ENCODE measurements around the gene ASIC2. TPM values are rescaled to one million over a fixed set of nuclear protein-coding genes. Genes with fewer than 3 reads are reported as not detected.

ASIC2 gene
- total RNA-seq (2.9 TPM), polyA plus RNA-seq (ENCODE audit: insufficient read depth, low read depth, low replicate concordance) (0.60 TPM)
- long read RNA-seq, donor 1, result 0 reads
- long read RNA-seq, donor 2, result 0 reads
- long read RNA-seq, donor 3, result 0 reads
- long read RNA-seq, donor 4, partial matches to known transcripts, result 0 of 1 reads
- long read RNA-seq, donor 4, other reads (novel, unspliced or antisense), result 0 of 1 reads
- long read RNA-seq, donor 5, result 0 reads
- long read RNA-seq, donor 6, result 0 reads
- long read RNA-seq, donor 7, partial matches to known transcripts, result 0 of 7 reads
- long read RNA-seq, donor 7, other reads (novel, unspliced or antisense), result 6 of 7 reads
- long read RNA-seq, donor 8, partial matches to known transcripts, result 0 of 1 reads
- long read RNA-seq, donor 8, other reads (novel, unspliced or antisense), result 0 of 1 reads
- long read RNA-seq, donor 9, partial matches to known transcripts, result 0 of 1 reads
- long read RNA-seq, donor 9, other reads (novel, unspliced or antisense), result 0 of 1 reads
- long read RNA-seq, donor 10, result 0 reads

DNA sequence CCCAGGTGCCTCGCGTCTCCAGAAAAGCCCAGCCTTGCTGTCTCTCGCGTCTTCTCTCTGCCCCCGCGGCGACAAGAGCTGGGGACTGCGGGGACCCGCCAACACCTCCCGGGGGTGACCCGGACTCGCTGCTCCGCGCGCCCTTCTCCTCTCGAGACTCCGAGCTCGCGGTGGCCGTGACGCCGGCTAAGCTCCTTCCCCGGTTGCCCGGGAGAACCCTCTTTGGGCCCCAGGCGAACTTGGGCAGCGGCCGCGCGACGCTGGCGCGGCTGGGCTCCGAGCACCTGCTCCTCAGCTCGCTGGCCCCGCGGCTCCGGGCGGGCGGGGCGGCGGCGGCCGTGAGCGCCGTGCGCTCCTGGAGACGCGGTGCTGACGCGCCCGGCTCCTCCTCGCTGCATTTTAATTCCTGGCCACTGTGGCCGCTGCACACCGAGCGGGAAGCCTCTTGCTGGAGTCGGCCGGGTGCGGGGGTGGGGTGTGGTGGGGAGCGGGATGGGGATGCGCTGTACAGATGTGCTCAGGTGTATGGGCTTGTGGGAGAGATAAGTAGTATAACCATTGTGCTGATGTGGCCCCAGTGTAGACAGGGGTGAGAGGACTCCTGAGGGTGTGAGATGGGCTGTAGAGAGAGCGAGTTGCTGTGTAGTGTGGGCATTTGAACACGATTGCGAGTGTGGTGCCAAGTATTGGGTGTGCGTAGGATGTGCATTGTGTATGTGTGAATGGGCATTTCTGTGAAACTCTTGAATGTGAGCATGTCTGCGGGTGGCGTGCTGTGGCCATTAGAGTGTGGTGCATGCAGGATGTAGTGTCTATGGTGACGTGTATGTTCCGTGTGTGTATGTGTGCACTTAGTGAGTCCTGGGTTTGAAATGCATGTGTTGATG lies at the start of gene ASIC2:
ASIC2 (minus strand) TSS at position 315 of the 887 bp plus-strand sequence.
- intact Hi-C loops (cut with DNase I), result no loop called here
- H3K27ac ChIP-seq (ENCODE audit: low read depth in 2 of 2, low read length in 2 of 2), result no peak within 1 kb of the TSS
- H3K4me3 ChIP-seq (ENCODE audit: low read length in 3 of 3), result peak within 1 kb of the TSS in 2 of 3 donors; percentile 47 to 49
- TF ChIP-seq, protein P1, sequence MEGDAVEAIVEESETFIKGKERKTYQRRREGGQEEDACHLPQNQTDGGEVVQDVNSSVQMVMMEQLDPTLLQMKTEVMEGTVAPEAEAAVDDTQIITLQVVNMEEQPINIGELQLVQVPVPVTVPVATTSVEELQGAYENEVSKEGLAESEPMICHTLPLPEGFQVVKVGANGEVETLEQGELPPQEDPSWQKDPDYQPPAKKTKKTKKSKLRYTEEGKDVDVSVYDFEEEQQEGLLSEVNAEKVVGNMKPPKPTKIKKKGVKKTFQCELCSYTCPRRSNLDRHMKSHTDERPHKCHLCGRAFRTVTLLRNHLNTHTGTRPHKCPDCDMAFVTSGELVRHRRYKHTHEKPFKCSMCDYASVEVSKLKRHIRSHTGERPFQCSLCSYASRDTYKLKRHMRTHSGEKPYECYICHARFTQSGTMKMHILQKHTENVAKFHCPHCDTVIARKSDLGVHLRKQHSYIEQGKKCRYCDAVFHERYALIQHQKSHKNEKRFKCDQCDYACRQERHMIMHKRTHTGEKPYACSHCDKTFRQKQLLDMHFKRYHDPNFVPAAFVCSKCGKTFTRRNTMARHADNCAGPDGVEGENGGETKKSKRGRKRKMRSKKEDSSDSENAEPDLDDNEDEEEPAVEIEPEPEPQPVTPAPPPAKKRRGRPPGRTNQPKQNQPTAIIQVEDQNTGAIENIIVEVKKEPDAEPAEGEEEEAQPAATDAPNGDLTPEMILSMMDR (IDR thresholded peaks at IDR 0.05; ENCODE audit: borderline replicate concordance, extremely low read depth, insufficient read depth), result peak; percentile 28
- H3K27me3 ChIP-seq (ENCODE audit: control insufficient read depth, insufficient read depth, low read length), result peaks cover 18% of the 10 kb centered on the region
- H3K9me3 ChIP-seq (ENCODE audit: control insufficient read depth in 2 of 3, insufficient read depth in 1 of 3, low read length in 3 of 3), result no peaks in the 10 kb centered on the region
- peaks cover 0 to 2% (median 0%) of the 10 kb centered on the region in 3 donors for H3K4me1 ChIP-seq (ENCODE audit: control insufficient read depth in 2 of 3, insufficient read depth in 2 of 3, low read depth in 1 of 3, low read length in 3 of 3)
- DNase-seq, result peak; percentile 54 to 83 (median 73)
- no peaks in the 10 kb centered on the region for H3K36me3 ChIP-seq (ENCODE audit: control insufficient read depth in 2 of 3, insufficient read depth in 3 of 3, low read length in 3 of 3)
- H3K9ac ChIP-seq (ENCODE audit: low read length in 3 of 3), result peak within 1 kb of the TSS in 1 of 3 donors; percentile 44
- FAIRE-seq, result no peak

DNA sequence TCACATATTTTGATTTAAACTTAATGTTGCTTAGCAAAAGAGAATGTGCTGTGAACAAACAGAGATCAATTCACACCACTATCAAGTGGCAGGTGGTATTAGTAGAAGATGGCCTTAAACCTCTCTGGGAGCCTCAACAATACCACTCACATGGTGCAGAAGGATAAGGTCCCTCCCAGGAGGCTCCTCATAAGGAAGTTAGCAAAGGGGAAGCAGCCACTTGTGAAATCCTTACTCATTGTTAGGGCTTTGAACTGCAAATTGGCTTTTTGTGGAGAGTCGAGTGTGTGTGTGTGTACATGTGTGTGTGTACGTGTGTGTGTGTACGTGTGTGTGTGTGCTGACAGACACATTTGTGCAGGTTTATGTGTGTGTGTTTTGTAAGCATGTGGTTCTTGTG lies 48.9 kb upstream of the ASIC2 start:
- no peak overlapping the region for H3K27ac ChIP-seq (ENCODE audit: low read depth in 2 of 2, low read length in 2 of 2)
- H3K4me1 ChIP-seq (ENCODE audit: control insufficient read depth in 2 of 3, insufficient read depth in 2 of 3, low read depth in 1 of 3, low read length in 3 of 3), result no peaks in the 10 kb centered on the region
- DNase-seq (no peak), FAIRE-seq (no peak)
- H3K9ac ChIP-seq (ENCODE audit: low read length in 3 of 3), result no peak overlapping the region
- H3K36me3 ChIP-seq (ENCODE audit: control insufficient read depth in 2 of 3, insufficient read depth in 3 of 3, low read length in 3 of 3), result no peaks in the 10 kb centered on the region
- H3K27me3 ChIP-seq (ENCODE audit: control insufficient read depth, insufficient read depth, low read length), result no peaks in the 10 kb centered on the region
- no peaks in the 10 kb centered on the region for H3K9me3 ChIP-seq (ENCODE audit: control insufficient read depth in 2 of 3, insufficient read depth in 1 of 3, low read length in 3 of 3)
- intact Hi-C loops (cut with DNase I), result no loop called here
- H3K4me3 ChIP-seq (ENCODE audit: low read length in 3 of 3), result no peak overlapping the region
- TF ChIP-seq, protein P1 (IDR thresholded peaks at IDR 0.05; ENCODE audit: borderline replicate concordance, extremely low read depth, insufficient read depth), result no peak

DNA sequence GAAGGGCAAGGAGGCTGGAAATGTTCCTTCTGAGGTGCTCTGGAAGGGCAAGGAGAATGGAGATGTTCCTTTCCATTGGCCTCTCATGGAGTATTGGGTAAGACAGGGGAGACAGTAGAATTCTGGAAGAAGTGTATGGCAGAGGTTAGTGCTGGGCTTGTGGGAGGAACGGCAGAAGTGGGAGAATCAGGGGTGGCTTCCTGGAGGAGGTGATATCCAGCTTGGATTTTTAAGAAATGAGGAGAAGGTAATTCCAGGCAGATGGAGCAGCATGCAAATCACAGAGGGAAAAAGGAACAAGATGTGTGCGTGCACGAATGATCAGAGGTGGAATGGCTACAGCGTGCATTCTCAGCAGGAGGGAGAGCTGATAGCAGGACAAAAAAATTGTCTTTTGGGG lies 45.1 kb upstream of the ASIC2 start:
- intact Hi-C loops (cut with DNase I), result no loop called here
- Histone ChIP-seq H3K27ac (ENCODE audit: low read depth in 2 of 2, low read length in 2 of 2) (no peak overlapping the region), H3K9ac (ENCODE audit: low read length in 3 of 3) (no peak overlapping the region), H3K4me3 (ENCODE audit: low read length in 3 of 3) (no peak overlapping the region), H3K9me3 (ENCODE audit: control insufficient read depth in 2 of 3, insufficient read depth in 1 of 3, low read length in 3 of 3) (no peaks in the 10 kb centered on the region), H3K4me1 (ENCODE audit: control insufficient read depth in 2 of 3, insufficient read depth in 2 of 3, low read depth in 1 of 3, low read length in 3 of 3) (no peaks in the 10 kb centered on the region), H3K36me3 (ENCODE audit: control insufficient read depth in 2 of 3, insufficient read depth in 3 of 3, low read length in 3 of 3) (no peaks in the 10 kb centered on the region), H3K27me3 (ENCODE audit: control insufficient read depth, insufficient read depth, low read length) (no peaks in the 10 kb centered on the region)
- DNase-seq (no peak), FAIRE-seq (no peak)
- TF ChIP-seq, protein P1 (IDR thresholded peaks at IDR 0.05; ENCODE audit: borderline replicate concordance, extremely low read depth, insufficient read depth), result no peak

All from kidney (tissue), 22 donors.